Activated naive CD4-positive, alpha-beta T cell treated with Interleukin-2 at 50 U/mL for 16 hours (primary cell): ENCODE measurements around the gene SRSF1.
"Not testable (repeated sequence)": the region's sequence is repeated elsewhere in the genome, so short reads cannot be mapped to it uniquely, and the experiment has no call there.

ENCODE experiments used
- DNase-seq: peaks from one replicate; pipeline ENCODE4 v3.0.0-alpha.2; 2020

The SRSF1 gene

GRCh38 chr17:58006924-58007780 is at the start of gene SRSF1:
TSS of gene SRSF1 (minus strand) at chr17:58007246. CDS start at chr17:58007137, 109 bp downstream.
- DNase-seq = peak; percentile 97

- no peak for DNase-seq
These were observed 49.4 kb upstream of the SRSF1 start for GRCh38 chr17:58056476-58056875.

GRCh38 chr17:58054641-58055040 is 47.6 kb upstream of the SRSF1 start:
- no peak for DNase-seq

GRCh38 chr17:58052945-58053715 is 46.1 kb upstream of the SRSF1 start:
- peak; percentile 10 for DNase-seq

GRCh38 chr17:58052407-58052806 is 45.4 kb upstream of the SRSF1 start:
- no peak for DNase-seq

- no peak for DNase-seq
These were observed 44.4 kb upstream of the SRSF1 start for GRCh38 chr17:58051468-58051867.

- no peak for DNase-seq
These were observed 43.9 kb upstream of the SRSF1 start for GRCh38 chr17:58050966-58051365.

- DNase-seq = no peak
These were observed 42.5 kb upstream of the SRSF1 start for GRCh38 chr17:58049533-58049932.

- DNase-seq = no peak
These were observed 40.5 kb upstream of the SRSF1 start for GRCh38 chr17:58047376-58048150.

- no peak for DNase-seq
These were observed 39.4 kb upstream of the SRSF1 start for GRCh38 chr17:58046239-58047094.

GRCh38 chr17:58044256-58044655 is 37.2 kb upstream of the SRSF1 start:
- DNase-seq = not testable (repeated sequence)

- DNase-seq = no peak
These were observed 36.5 kb upstream of the SRSF1 start for GRCh38 chr17:58043221-58044181.

GRCh38 chr17:58041161-58041560 is 34.1 kb upstream of the SRSF1 start:
- DNase-seq = no peak

GRCh38 chr17:58040386-58040785 is 33.3 kb upstream of the SRSF1 start:
- no peak for DNase-seq

- DNase-seq = no peak
These were observed 32.9 kb upstream of the SRSF1 start for GRCh38 chr17:58039975-58040374.

- DNase-seq = no peak
These were observed 25.8 kb upstream of the SRSF1 start for GRCh38 chr17:58032691-58033415.

- DNase-seq = no peak
These were observed 21.5 kb upstream of the SRSF1 start for GRCh38 chr17:58028578-58028977.

- no peak for DNase-seq
These were observed 13.4 kb upstream of the SRSF1 start for GRCh38 chr17:58020401-58020800.

GRCh38 chr17:58019521-58019920 is 12.5 kb upstream of the SRSF1 start:
- no peak for DNase-seq

- no peak for DNase-seq
These were observed 12.0 kb upstream of the SRSF1 start for GRCh38 chr17:58019039-58019438.
